Left cardiac atrium (tissue), 4 donors: Measurements from ENCODE around the gene MANSC1. TPM values are rescaled to one million over a fixed set of nuclear protein-coding genes. Genes with fewer than 3 reads are reported as not detected.

Experiments used
- ATAC-seq, 2 donors: fragments of 200-7000 bp; cut with Tn5 transposase; one replicate each; pipeline ENCODE4 v1.9.1; 2020; ENCODE audit warnings: mild to moderate bottlenecking in 2 of 2, moderate library complexity in 2 of 2
- DNase-seq: peaks from one replicate; pipeline ENCODE4 v3.0.0-alpha.2; 2020
- intact Hi-C, 2 donors: fragments of 100-400 bp; cut with DNase I; formaldehyde crosslinking; loops; one replicate each; pipeline versions ENCODE4 v1.14.1 to v1.15.1; 2022 to 2023
- total RNA-seq, 2 donors: library from RNA; stranded (reverse); fragmentation: NEBNext Ultra II Directional; extraction: Animal tissue kit (Norgen Biotek cat#: 25700); gene quantifications; one replicate each; pipeline ENCODE4 v1.2.1, GENCODE V29; 2021
- donor health status: DM: no; HTN: yes; CAD: no.
- donor health status: DM: no; HTN: yes; CAD: no; lungs with severe emphysema.
- donor health status: DM: yes; HTN: yes; CAD: no.
- donor health status: Dilated cardiomyopathy.

MANSC1 gene
- total RNA-seq, 2 donors from 2014 or later = 12.0 to 18.5 TPM

- ATAC-seq = peak in 1 of 2 donors; percentile 68
- intact Hi-C loops = no loop called here
- no peak for DNase-seq
These were observed 67.1 kb downstream of the MANSC1 start for GRCh38 chr12:12282761-12283425.

DNA sequence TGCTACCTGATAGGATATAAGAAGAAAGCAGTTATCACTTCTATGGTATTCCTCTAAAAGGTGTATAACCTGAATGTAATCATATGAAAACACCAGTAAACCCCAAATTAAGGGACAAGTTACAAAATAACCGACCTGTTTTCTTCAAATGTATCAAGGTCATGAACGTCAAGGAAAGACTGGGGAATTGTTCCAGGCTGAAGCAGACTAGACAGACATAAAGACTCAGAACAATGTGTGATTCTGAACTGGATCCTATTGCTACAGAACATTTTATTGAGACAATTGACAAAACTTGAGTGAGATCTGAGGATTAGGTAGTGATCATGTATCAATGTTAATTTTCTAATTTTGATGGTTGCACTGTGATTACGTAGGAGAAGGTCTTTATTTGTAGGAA, 67.8 kb downstream of the MANSC1 start:
- DNase-seq (no peak), ATAC-seq (no peak)
- intact Hi-C loops = no loop called here

- no peak for DNase-seq
- intact Hi-C loops = no loop called here
- no peak for ATAC-seq
These were observed 68.9 kb downstream of the MANSC1 start for GRCh38 chr12:12281134-12281533.

GRCh38 chr12:12278899-12279298, 71.1 kb downstream of the MANSC1 start:
- DNase-seq (no peak), ATAC-seq (peak in 1 of 2 donors; percentile 26)
- intact Hi-C loops = no loop called here

Other genes with a start within 250 kb of the MANSC1 start
- 10 to 100 TPM; 20.9 to 30.3 TPM for gene LRP6, start 83.2 kb downstream of the MANSC1 start, total RNA-seq
- 10 to 100 TPM in 1 of 2 donors, 1 to 10 TPM in 1; 7.4 to 10.5 TPM for gene BORCS5, start 6.8 kb upstream of the MANSC1 start, total RNA-seq
- gene DUSP16, start 212.6 kb upstream of the MANSC1 start, total RNA-seq = 10 to 100 TPM; 11.5 to 17.3 TPM